GM12801 (cell line): Measurements from ENCODE around the gene VSTM4.

Experiments used
- TF ChIP-seq, protein P1 (sequence below): IDR thresholded peaks from one replicate; pipeline ENCODE4 v1.5.1; 2011; ENCODE audit warnings: control low read depth; ENCODE audit not compliant: insufficient read length; ENCODE audit errors: extremely low read depth

The VSTM4 gene

DNA sequence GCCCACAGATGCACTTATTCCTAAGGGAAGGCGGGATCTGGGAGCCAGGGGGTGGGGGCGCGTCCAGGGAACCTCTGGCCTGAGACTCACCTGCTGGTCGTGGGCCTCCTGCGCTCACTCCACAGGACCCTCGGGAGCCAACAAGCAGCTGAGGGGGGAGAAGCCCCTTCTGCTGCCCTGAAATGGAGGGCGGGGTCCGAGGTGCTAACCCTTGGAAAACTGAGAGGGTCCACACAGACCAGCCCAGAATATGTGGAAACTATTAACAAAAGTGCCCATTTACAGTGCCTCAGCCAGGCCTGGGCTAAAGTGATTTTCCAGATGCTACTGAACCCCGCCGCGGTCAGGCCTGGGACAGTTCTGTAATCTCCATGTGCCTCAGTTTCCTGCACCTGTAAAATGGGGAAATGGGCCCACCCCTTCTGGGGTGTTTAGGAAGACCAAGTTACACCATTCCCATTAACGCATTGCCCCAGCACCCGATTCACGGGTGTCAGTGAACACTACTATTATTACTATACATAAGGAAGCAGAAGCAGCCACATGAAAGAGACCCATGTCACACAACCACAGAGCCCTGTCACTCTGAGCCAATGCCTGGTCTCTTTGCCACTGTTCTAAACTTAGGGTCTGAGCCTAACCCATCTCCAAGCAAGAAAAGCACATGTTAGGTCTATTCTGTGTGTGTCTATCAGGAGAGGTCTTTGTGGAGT lies 630 bp upstream of the VSTM4 start:
- TF ChIP-seq, protein P1, sequence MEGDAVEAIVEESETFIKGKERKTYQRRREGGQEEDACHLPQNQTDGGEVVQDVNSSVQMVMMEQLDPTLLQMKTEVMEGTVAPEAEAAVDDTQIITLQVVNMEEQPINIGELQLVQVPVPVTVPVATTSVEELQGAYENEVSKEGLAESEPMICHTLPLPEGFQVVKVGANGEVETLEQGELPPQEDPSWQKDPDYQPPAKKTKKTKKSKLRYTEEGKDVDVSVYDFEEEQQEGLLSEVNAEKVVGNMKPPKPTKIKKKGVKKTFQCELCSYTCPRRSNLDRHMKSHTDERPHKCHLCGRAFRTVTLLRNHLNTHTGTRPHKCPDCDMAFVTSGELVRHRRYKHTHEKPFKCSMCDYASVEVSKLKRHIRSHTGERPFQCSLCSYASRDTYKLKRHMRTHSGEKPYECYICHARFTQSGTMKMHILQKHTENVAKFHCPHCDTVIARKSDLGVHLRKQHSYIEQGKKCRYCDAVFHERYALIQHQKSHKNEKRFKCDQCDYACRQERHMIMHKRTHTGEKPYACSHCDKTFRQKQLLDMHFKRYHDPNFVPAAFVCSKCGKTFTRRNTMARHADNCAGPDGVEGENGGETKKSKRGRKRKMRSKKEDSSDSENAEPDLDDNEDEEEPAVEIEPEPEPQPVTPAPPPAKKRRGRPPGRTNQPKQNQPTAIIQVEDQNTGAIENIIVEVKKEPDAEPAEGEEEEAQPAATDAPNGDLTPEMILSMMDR, result no peak

DNA sequence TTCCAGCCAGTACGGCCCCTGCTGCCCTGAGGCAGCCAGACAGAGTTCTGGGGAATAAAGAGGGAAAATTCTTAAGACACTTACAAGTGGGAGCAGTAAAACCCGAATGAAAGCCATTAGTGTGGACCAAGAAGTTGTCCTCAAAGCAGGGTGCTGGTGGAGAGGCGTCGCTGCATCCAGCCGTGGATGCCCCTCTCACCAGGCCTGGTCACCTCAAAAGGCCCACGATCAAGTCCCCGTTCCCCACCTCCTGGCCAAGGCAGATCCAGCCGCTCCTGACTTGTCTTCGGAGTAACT lies 656 bp downstream of the VSTM4 start:
- TF ChIP-seq, protein P1, result no peak

DNA sequence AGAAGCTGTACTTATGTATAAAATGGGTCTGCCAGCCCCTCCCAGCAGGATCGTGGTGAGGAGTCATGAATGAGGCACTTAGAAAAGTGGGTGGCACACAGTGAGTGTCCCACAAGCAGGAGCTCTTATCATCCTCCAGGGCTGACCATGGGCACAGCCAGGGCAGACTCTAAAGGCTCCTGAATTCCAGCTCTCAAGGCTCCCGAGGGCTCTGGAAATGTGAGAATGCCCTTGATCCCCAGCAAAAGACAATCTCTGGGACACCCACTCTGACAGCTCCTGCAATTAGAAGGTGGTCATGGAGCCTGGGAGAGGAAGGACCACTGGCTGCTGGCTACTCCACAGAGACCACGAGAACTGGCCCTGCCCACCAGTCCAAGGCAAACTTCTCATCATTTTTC lies 1.6 kb downstream of the VSTM4 start:
- TF ChIP-seq, protein P1, result no peak

DNA sequence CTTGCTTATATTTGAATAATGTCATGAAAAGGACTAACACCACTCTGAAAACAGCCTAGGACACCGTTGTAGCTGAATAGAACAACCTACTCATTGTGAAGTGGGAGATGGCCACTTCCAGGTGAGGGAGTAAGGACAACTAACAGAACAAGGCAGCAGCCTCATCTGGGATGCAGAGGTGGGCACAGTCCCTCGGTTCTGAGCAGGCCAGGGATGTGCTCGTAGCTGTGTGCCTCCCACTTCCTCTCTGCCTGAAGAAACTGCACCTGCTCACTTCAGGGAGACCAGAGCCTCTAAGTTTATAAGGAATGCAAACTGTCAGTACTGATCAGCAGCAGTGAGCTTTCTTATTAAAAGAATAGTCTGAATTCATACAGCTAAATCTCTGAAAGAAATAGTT lies 2.5 kb downstream of the VSTM4 start:
- TF ChIP-seq, protein P1, result no peak

DNA sequence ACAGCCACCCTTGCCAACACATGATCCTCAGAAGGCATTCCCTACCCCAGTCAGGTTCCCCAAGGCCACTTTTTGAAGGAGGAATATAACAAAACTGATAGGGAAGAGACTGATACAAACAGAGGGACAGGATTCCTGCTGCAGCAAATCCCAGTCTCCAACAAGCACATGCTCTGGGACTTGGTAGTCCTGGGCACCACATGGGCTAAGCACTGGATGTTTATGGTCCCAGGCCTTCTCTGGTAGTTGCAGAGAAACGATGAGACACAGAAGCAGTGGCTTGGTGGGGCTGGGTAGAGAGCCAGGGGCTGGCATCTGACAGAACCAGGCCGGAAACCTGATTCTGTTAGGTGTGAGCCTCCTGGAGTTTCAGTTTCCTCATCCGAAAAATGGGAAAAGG lies 3.2 kb downstream of the VSTM4 start:
- TF ChIP-seq, protein P1, result no peak

DNA sequence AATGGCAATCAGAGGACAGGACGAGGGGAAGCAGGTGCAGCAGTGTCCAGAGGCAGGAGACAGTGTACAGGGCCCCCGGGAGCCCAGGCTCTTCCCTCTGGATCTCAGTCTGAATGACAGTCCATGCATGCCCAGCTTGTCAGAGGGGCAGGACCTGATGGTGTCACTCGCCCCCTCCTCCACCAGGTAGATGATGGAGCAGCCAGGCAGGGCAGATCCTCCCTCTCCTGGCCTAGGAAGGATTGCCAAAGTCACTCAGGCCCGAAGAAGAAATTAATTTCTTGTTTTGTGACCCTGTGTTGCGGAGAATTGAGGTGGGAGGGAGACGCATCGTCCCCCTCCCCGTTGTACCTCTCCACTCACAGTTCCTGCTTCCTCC lies 4.0 kb downstream of the VSTM4 start:
- TF ChIP-seq, protein P1, result no peak

DNA sequence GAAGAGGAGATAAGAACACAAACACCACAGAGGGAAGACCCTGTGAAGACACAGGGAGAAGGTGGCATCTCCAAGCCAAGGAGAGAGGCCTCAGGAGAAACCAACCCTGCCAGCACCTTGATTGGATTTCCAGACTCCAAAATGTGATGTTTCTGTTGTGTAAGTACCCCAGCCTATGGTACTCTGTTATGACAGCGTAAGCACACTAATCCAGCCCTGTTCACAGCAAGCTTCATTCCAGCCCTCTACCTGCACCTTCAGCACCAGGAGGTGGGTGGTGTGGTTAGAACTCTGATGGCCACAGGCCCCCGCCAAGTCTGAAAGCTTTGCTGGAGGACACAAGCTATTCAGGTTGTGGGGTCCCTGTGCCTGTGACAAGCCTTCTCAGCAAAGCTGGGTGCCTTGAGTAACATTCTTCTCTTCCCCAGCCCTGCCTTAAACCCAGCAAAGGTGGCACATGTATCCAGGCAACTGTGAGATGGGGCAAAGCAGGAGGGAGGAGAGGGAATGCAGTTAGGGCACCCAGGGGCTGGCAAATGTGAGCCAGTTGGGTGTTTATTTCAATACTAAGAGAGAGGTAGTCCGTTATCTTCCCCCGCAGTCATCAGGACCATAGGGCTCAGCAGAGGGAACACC lies 4.5 kb downstream of the VSTM4 start:
- TF ChIP-seq, protein P1, result no peak
